Psoas muscle (tissue), 8 donors: ENCODE data around the gene C19orf44. TPM values are rescaled to one million over a fixed set of nuclear protein-coding genes. Genes with fewer than 3 reads are reported as not detected.
"Not testable (repeated sequence)": the region's sequence is repeated elsewhere in the genome, so short reads cannot be mapped to it uniquely, and the experiment has no call there.

Experiments used
- ATAC-seq, 4 donors: fragments of 200-7000 bp; cut with Tn5 transposase; one replicate each; pipeline ENCODE4 v1.9.1; 2020; ENCODE audit warnings: moderate library complexity in 3 of 4, mild to moderate bottlenecking in 2 of 4
- DNase-seq, 2 donors: peaks; one replicate each; pipeline ENCODE4 v3.0.0-alpha.2; 2020
- H3K27ac ChIP-seq: fragments of 200-600 bp; one replicate; pipeline ENCODE4 v1.8.0; 2022
- H3K27me3 ChIP-seq, 3 donors: fragments of 200-600 bp in 1 of 3; one replicate each; pipeline versions ENCODE4 v1.6.1 to v1.8.0; 2013 to 2022; ENCODE audit warnings: low read length in 2 of 3, mild to moderate bottlenecking in 2 of 3, moderate library complexity in 1 of 3; ENCODE audit not compliant: insufficient read depth in 3 of 3
- H3K36me3 ChIP-seq, 2 donors: fragments of 200-600 bp in 1 of 2; one replicate each; pipeline versions ENCODE4 v1.6.1 to v1.8.0; 2013 to 2022; ENCODE audit warnings: low read depth in 1 of 2, mild to moderate bottlenecking in 1 of 2, moderate library complexity in 1 of 2; ENCODE audit not compliant: insufficient read depth in 1 of 2
- H3K4me1 ChIP-seq: fragments of 200-600 bp; one replicate; pipeline ENCODE4 v1.8.0; 2022
- H3K4me3 ChIP-seq: fragments of 200-600 bp; one replicate; pipeline ENCODE4 v1.8.0; 2022; ENCODE audit warnings: mild to moderate bottlenecking
- H3K9me3 ChIP-seq: fragments of 200-600 bp; one replicate; pipeline ENCODE4 v1.8.0; 2022
- CTCF ChIP-seq: fragments of 200-600 bp; IDR thresholded peaks from one replicate; pipeline ENCODE4 v1.8.0; 2022; ENCODE audit warnings: antibody characterized with exemption
- WGBS, 3 donors: extraction: QIAGEN DNeasy Blood & Tissue Kit; methylation state at CpG; one replicate each; pipeline versions ENCODE4 v1.1.6 to v1.1.7; 2013; 5-methylcytosine and 5-hydroxymethylcytosine counted together
- intact Hi-C, 2 donors: fragments of 100-400 bp; cut with DNase I; formaldehyde crosslinking; loops; one replicate each; pipeline versions ENCODE4 v1.11.0 to v1.14.2; 2022
- polyA plus RNA-seq, 3 donors: library from polyadenylated mRNA; stranded (reverse); fragments of 200-250 nt; gene quantifications; one replicate each; pipeline ENCODE4 v1.2.3, GENCODE V29; 2013
- total RNA-seq, 4 donors: library from RNA; stranded (reverse); fragmentation: NEBNext Ultra II Directional in 2 of 4; extraction: Animal tissue kit (Norgen Biotek cat#: 25700) in 2 of 4; gene quantifications; one replicate each; pipeline versions ENCODE4 v1.2.1 to v1.2.4, GENCODE V29; 2021 to 2023
- donor health status: healthy with polysubstance abuse.
- donor health status: DM: no; HTN: no; CAD: no; lungs with moderate emphysema.
- donor health status: Bipolar disorder and iron deficiency.
- donor health status: healthy.
- donor health status: DM: yes; HTN: yes; CAD: no.
- donor health status: DM: no; HTN: no; CAD: no.
- donor health status: DM: no; HTN: no; CAD: no.
- donor health status: DM: yes; HTN: yes; CAD: no.

Gene C19orf44
- total and polyA plus RNA-seq, 7 donors = 3.8 to 7.4 (median 5.7) TPM

GRCh38 chr19:16506961-16507360, 10.8 kb downstream of the C19orf44 start:
- peak; percentile 61 to 92 (median 86) for ATAC-seq
- intact Hi-C loops = no loop called here
- H3K36me3 ChIP-seq = peaks cover 0 to 54% of the 10 kb centered on the region in 2 donors

GRCh38 chr19:16508546-16508945, 12.4 kb downstream of the C19orf44 start:
- DNase-seq (no peak), ATAC-seq (no peak)
- WGBS, 3 donors = 95 to 98% (median 97%) methylated on average over 5 of the region's 5 CpGs
- no peak for TF ChIP-seq CTCF
- no peak overlapping the region for H3K4me3 ChIP-seq
- H3K36me3 ChIP-seq = peaks cover 0 to 54% of the 10 kb centered on the region in 2 donors
- intact Hi-C loops = no loop called here
- no peaks in the 10 kb centered on the region for H3K9me3 ChIP-seq
- no peaks in the 10 kb centered on the region for H3K27me3 ChIP-seq
- H3K27ac ChIP-seq = no peak overlapping the region
- no peaks in the 10 kb centered on the region for H3K4me1 ChIP-seq

More at GRCh38 chr19:16506961-16507360, 10.8 kb downstream of the C19orf44 start:
- Histone ChIP-seq H3K9me3 (no peaks in the 10 kb centered on the region), H3K27me3 (no peaks in the 10 kb centered on the region), H3K4me3 (no peak overlapping the region), H3K4me1 (no peaks in the 10 kb centered on the region), H3K27ac (no peak overlapping the region)
- no peak for DNase-seq
- no peak for TF ChIP-seq CTCF
- 74 to 89% (median 81%) methylated on average over 6 of the region's 6 CpGs for WGBS, 3 donors

GRCh38 chr19:16509141-16510061, 13.2 kb downstream of the C19orf44 start:
- Histone ChIP-seq H3K4me3 (no peak overlapping the region), H3K36me3 (peaks cover 0 to 57% of the 10 kb centered on the region in 2 donors), H3K9me3 (no peaks in the 10 kb centered on the region), H3K27ac (no peak overlapping the region), H3K4me1 (no peaks in the 10 kb centered on the region), H3K27me3 (no peaks in the 10 kb centered on the region)
- intact Hi-C loops = no loop called here
- WGBS, 3 donors = 83 to 85% (median 84%) methylated on average over 28 of the region's 28 CpGs
- TF ChIP-seq CTCF = no peak
- ATAC-seq (no peak), DNase-seq (no peak)

GRCh38 chr19:16512611-16513010, 16.4 kb downstream of the C19orf44 start:
- H3K9me3 ChIP-seq, H3K27ac ChIP-seq, H3K4me3 ChIP-seq, intact Hi-C loops, DNase-seq, H3K4me1 ChIP-seq, ATAC-seq, H3K27me3 ChIP-seq: not testable (repeated sequence)
- 92 to 96% (median 95%) methylated on average over 10 of the region's 10 CpGs for WGBS, 3 donors
- H3K36me3 ChIP-seq = peaks cover 0 to 85% of the 10 kb centered on the region in 2 donors

GRCh38 chr19:16514383-16515019, 18.3 kb downstream of the C19orf44 start:
- no peak overlapping the region for H3K27ac ChIP-seq
- peak in 2 of 4 donors; percentile 15 to 16 for ATAC-seq
- H3K4me1 ChIP-seq = no peaks in the 10 kb centered on the region
- intact Hi-C loops = no loop called here
- TF ChIP-seq CTCF = no peak
- no peaks in the 10 kb centered on the region for H3K27me3 ChIP-seq
- 89 to 93% (median 93%) methylated on average over 22 to 24 of the region's 24 CpGs for WGBS, 3 donors
- no peaks in the 10 kb centered on the region for H3K9me3 ChIP-seq
- DNase-seq = no peak
- no peak overlapping the region for H3K4me3 ChIP-seq
- H3K36me3 ChIP-seq = peaks cover 8 to 93% of the 10 kb centered on the region in 2 donors
